ENCODE measurements around the gene ARAP3. TPM values are rescaled to one million over a fixed set of nuclear protein-coding genes. Genes with fewer than 3 reads are reported as not detected.
A peak's percentile ranks its signal among the peaks of the same experiment; 100 is the strongest.

Gene ARAP3
- total RNA-seq, 1 experiment from 2014 or later = 17.5 TPM

- TF ChIP-seq CTCF (IDR thresholded peaks at IDR 0.05; ENCODE audit: unreplicated experiment) = no peak
- Mint-ChIP-seq H3K36me3 (ENCODE audit: insufficient read depth, unreplicated experiment) (peaks cover 7% of the 10 kb centered on the region), H3K9me3 (ENCODE audit: low read depth, unreplicated experiment) (no peaks in the 10 kb centered on the region), H3K27ac (ENCODE audit: unreplicated experiment) (no peak overlapping the region), H3K27me3 (ENCODE audit: unreplicated experiment) (peaks cover 54% of the 10 kb centered on the region), H3K4me1 (ENCODE audit: low read depth, unreplicated experiment) (peaks cover 35% of the 10 kb centered on the region), H3K4me3 (ENCODE audit: low read depth, unreplicated experiment) (peak overlapping the region; percentile 69)
- no TSS peak for BruUV-seq (replicated peaks)
- no peak for DNase-seq
- CTCF ChIA-PET = interaction anchor here (0.6 to 3.4 kb wide), 11 partner anchors 10 to 276 kb away, joined by 3 to 95 read pairs (median 6); partner anchors contain the start of genes DIAPH1, PCDH1 and RNF14
- intact Hi-C loops (cut with micrococcal nuclease; ENCODE audit: unreplicated experiment) = loop anchor here (1.0 to 5.0 kb wide), 3 partner anchors 186 to 449 kb away; partner anchors contain the start of gene PCDH1
Observed at GRCh38 chr5:141692919-141693725, 11.1 kb upstream of the ARAP3 start.

- DNase-seq = no peak
- intact Hi-C loops (cut with micrococcal nuclease; ENCODE audit: unreplicated experiment) = loop anchor here (1.0 to 5.0 kb wide), 3 partner anchors 186 to 450 kb away; partner anchors contain the start of gene PCDH1
- CTCF ChIA-PET = interaction anchor here (0.9 to 3.4 kb wide), 15 partner anchors 9 to 276 kb away, joined by 3 to 95 read pairs (median 6); partner anchors contain the start of genes ARAP3, DELE1, DIAPH1 and PCDH1
- no peak for TF ChIP-seq CTCF (IDR thresholded peaks at IDR 0.05; ENCODE audit: unreplicated experiment)
- Mint-ChIP-seq H3K4me3 (ENCODE audit: low read depth, unreplicated experiment) (peak overlapping the region; percentile 69), H3K27ac (ENCODE audit: unreplicated experiment) (no peak overlapping the region), H3K27me3 (ENCODE audit: unreplicated experiment) (peaks cover 53% of the 10 kb centered on the region), H3K4me1 (ENCODE audit: low read depth, unreplicated experiment) (peaks cover 35% of the 10 kb centered on the region), H3K36me3 (ENCODE audit: insufficient read depth, unreplicated experiment) (peaks cover 7% of the 10 kb centered on the region), H3K9me3 (ENCODE audit: low read depth, unreplicated experiment) (no peaks in the 10 kb centered on the region)
- BruUV-seq (replicated peaks) = no TSS peak
Observed at GRCh38 chr5:141692533-141692888, 10.5 kb upstream of the ARAP3 start.

- intact Hi-C loops (cut with micrococcal nuclease; ENCODE audit: unreplicated experiment) = loop anchor here (1.0 to 5.0 kb wide), 3 partner anchors 187 to 450 kb away; partner anchors contain the start of gene PCDH1
- H3K36me3 Mint-ChIP-seq (ENCODE audit: insufficient read depth, unreplicated experiment) = peaks cover 7% of the 10 kb centered on the region
- no TSS peak for BruUV-seq (replicated peaks)
- peaks cover 35% of the 10 kb centered on the region for H3K4me1 Mint-ChIP-seq (ENCODE audit: low read depth, unreplicated experiment)
- H3K27ac Mint-ChIP-seq (ENCODE audit: unreplicated experiment) = no peak overlapping the region
- CTCF ChIA-PET = interaction anchor here (0.9 to 3.4 kb wide), 15 partner anchors 9 to 277 kb away, joined by 3 to 95 read pairs (median 6); partner anchors contain the start of genes ARAP3, DELE1, DIAPH1 and PCDH1
- no peaks in the 10 kb centered on the region for H3K9me3 Mint-ChIP-seq (ENCODE audit: low read depth, unreplicated experiment)
- TF ChIP-seq CTCF (IDR thresholded peaks at IDR 0.05; ENCODE audit: unreplicated experiment) = peak; percentile 97
- DNase-seq = peak; percentile 95
- peaks cover 47% of the 10 kb centered on the region for H3K27me3 Mint-ChIP-seq (ENCODE audit: unreplicated experiment)
- H3K4me3 Mint-ChIP-seq (ENCODE audit: low read depth, unreplicated experiment) = peak overlapping the region; percentile 69
Observed at GRCh38 chr5:141691867-141692532, 10.0 kb upstream of the ARAP3 start.

- CTCF ChIA-PET = interaction anchor here (0.9 to 3.4 kb wide), 14 partner anchors 9 to 278 kb away, joined by 3 to 95 read pairs (median 6); partner anchors contain the start of genes ARAP3, DELE1, DIAPH1 and PCDH1
- no peak overlapping the region for H3K4me3 Mint-ChIP-seq (ENCODE audit: low read depth, unreplicated experiment)
- peaks cover 7% of the 10 kb centered on the region for H3K36me3 Mint-ChIP-seq (ENCODE audit: insufficient read depth, unreplicated experiment)
- no peaks in the 10 kb centered on the region for H3K9me3 Mint-ChIP-seq (ENCODE audit: low read depth, unreplicated experiment)
- no TSS peak for BruUV-seq (replicated peaks)
- no peak for DNase-seq
- peaks cover 31% of the 10 kb centered on the region for H3K4me1 Mint-ChIP-seq (ENCODE audit: low read depth, unreplicated experiment)
- no peak for TF ChIP-seq CTCF (IDR thresholded peaks at IDR 0.05; ENCODE audit: unreplicated experiment)
- H3K27me3 Mint-ChIP-seq (ENCODE audit: unreplicated experiment) = peaks cover 44% of the 10 kb centered on the region
- no peak overlapping the region for H3K27ac Mint-ChIP-seq (ENCODE audit: unreplicated experiment)
- intact Hi-C loops (cut with micrococcal nuclease; ENCODE audit: unreplicated experiment) = loop anchor here (5.0 kb wide), 1 partner anchor 451 kb away; no protein-coding TSS in a partner anchor
Observed at GRCh38 chr5:141691286-141691866, 9.3 kb upstream of the ARAP3 start.
